Right lobe of liver (tissue), 6 donors: ENCODE results near the gene CLTA. TPM values are rescaled to one million over a fixed set of nuclear protein-coding genes. Genes with fewer than 3 reads are reported as not detected.
A peak's percentile ranks its signal among the peaks of the same experiment; 100 is the strongest.

Source experiments
- ATAC-seq, 4 donors: fragments of 200-7000 bp; cut with Tn5 transposase; one replicate each; pipeline ENCODE4 v1.9.1; 2020; ENCODE audit warnings: mild to moderate bottlenecking in 4 of 4, moderate library complexity in 4 of 4
- DNase-seq, 3 donors: peaks; one replicate each; pipeline ENCODE4 v3.0.0-alpha.2; 2020
- H3K27ac ChIP-seq, 3 donors: fragments of 200-600 bp; one replicate each; pipeline ENCODE4 v1.8.0; 2022
- H3K27me3 ChIP-seq, 2 donors: fragments of 200-600 bp; one replicate each; pipeline ENCODE4 v1.8.0; 2022
- H3K36me3 ChIP-seq, 4 donors: fragments of 200-600 bp; sonication (generic) in 1 of 4; one replicate each; pipeline versions ENCODE4 v1.5.1 to v1.8.0; 2017 to 2022; ENCODE audit warnings: control low read depth in 1 of 4
- H3K4me1 ChIP-seq, 4 donors: fragments of 200-600 bp; sonication (generic) in 1 of 4; one replicate each; pipeline versions ENCODE4 v1.5.1 to v1.8.0; 2017 to 2022; ENCODE audit warnings: control low read depth in 1 of 4
- H3K4me3 ChIP-seq, 3 donors: fragments of 200-600 bp; one replicate each; pipeline ENCODE4 v1.8.0; 2022
- H3K9me3 ChIP-seq, 4 donors: fragments of 200-600 bp; sonication (generic) in 1 of 4; one replicate each; pipeline versions ENCODE4 v1.5.1 to v1.8.0; 2017 to 2022; ENCODE audit warnings: control low read depth in 1 of 4
- CTCF ChIP-seq, 4 donors: fragments of 200-600 bp in 3 of 4; fragments of 450-650 bp in 1 of 4; IDR thresholded peaks; one replicate each; pipeline versions ENCODE4 v1.5.1 to v1.8.0; 2016 to 2022; ENCODE audit warnings: antibody characterized with exemption in 4 of 4, mild to moderate bottlenecking in 2 of 4
- POLR2A ChIP-seq: fragments of 450-650 bp; IDR thresholded peaks from one replicate; pipeline ENCODE4 v1.6.1; 2017; ENCODE audit warnings: antibody characterized with exemption, mild to moderate bottlenecking
- WGBS: methylation state at CpG from one replicate; pipeline ENCODE4 v1.1.6; 2018; ENCODE audit warnings: low coverage, low lambda C conversion rate; ENCODE audit not compliant: insufficient coverage; ENCODE audit errors: missing lambda C conversion rate; 5-methylcytosine and 5-hydroxymethylcytosine counted together
- intact Hi-C, 2 donors: fragments of 100-400 bp; cut with DNase I; formaldehyde crosslinking; loops; one replicate each; pipeline versions ENCODE4 v1.11.2 to v1.14.1; 2022
- total RNA-seq, 6 experiments: library from RNA; depleted of rRNA in 2 of 6; stranded (reverse); fragments of >200 nt in 2 of 6; fragmentation: NEBNext Ultra II Directional in 3 of 6; extraction: Animal tissue kit (Norgen Biotek cat#: 25700) in 3 of 6; gene quantifications; one replicate each; pipeline versions ENCODE4 v1.1.0 to v1.2.4, GENCODE V29; 2016 to 2023
- donor health status: DM: no; HTN: yes; CAD: no.
- donor health status: DM: no; HTN: no; CAD: no.
- donor health status: DM: no; HTN: no; CAD: no.
- donor health status: DM: no; HTN: yes; CAD: no.
- donor health status: DM: no; HTN: yes; CAD: no.

CLTA gene
- total RNA-seq, 6 experiments from 2014 or later = 52.3 to 154 (median 72.7) TPM

- Histone ChIP-seq H3K36me3 (no peaks in the 10 kb centered on the region), H3K27ac (no peak overlapping the region), H3K9me3 (no peaks in the 10 kb centered on the region), H3K4me3 (no peak overlapping the region), H3K27me3 (no peaks in the 10 kb centered on the region), H3K4me1 (no peaks in the 10 kb centered on the region)
- intact Hi-C loops = no loop called here
- DNase-seq (no peak), ATAC-seq (no peak)
- TF ChIP-seq POLR2A = no peak
- no peak for TF ChIP-seq CTCF (IDR thresholded peaks at IDR 0.05)
- 48% methylated on average over 3 of the region's 3 CpGs for WGBS
Measured at GRCh38 chr9:36164989-36165388, 25.7 kb upstream of the CLTA start.

GRCh38 chr9:36165826-36166167 lies 24.9 kb upstream of the CLTA start:
- Histone ChIP-seq H3K36me3 (no peaks in the 10 kb centered on the region), H3K4me1 (no peaks in the 10 kb centered on the region), H3K27ac (no peak overlapping the region), H3K9me3 (no peaks in the 10 kb centered on the region), H3K27me3 (no peaks in the 10 kb centered on the region), H3K4me3 (peak overlapping the region in 2 of 3 donors; percentile 19 to 35)
- 78% methylated on average over 8 of the region's 12 CpGs for WGBS
- TF ChIP-seq CTCF (IDR thresholded peaks at IDR 0.05) = no peak
- ATAC-seq (no peak), DNase-seq (no peak)
- intact Hi-C loops = no loop called here

GRCh38 chr9:36166168-36166927 lies 24.4 kb upstream of the CLTA start:
- intact Hi-C loops = no loop called here
- Histone ChIP-seq H3K4me1 (no peaks in the 10 kb centered on the region), H3K36me3 (no peaks in the 10 kb centered on the region), H3K27me3 (no peaks in the 10 kb centered on the region), H3K4me3 (peak overlapping the region; percentile 19 to 35 (median 31)), H3K9me3 (no peaks in the 10 kb centered on the region), H3K27ac (no peak overlapping the region)
- TF ChIP-seq POLR2A (no peak), CTCF (IDR thresholded peaks at IDR 0.05) (peak; percentile 93 to 98 (median 96))
- DNase-seq = peak; percentile 82 to 85 (median 82)
- WGBS = 8% methylated on average over 14 of the region's 58 CpGs
- ATAC-seq = peak; percentile 98 to 100 (median 99)

GRCh38 chr9:36169166-36169565 lies 21.6 kb upstream of the CLTA start, which contains the start of gene CCIN:
Gene CCIN, plus strand, starts transcription at chr9:36169388. Its CDS starts 115 bp downstream, at chr9:36169503.
- WGBS = 91% methylated on average over 6 of the region's 6 CpGs
- Histone ChIP-seq H3K36me3 (no peaks in the 10 kb centered on the region), H3K4me3 (no peak within 1 kb of the TSS), H3K4me1 (no peaks in the 10 kb centered on the region), H3K27ac (no peak within 1 kb of the TSS), H3K9me3 (no peaks in the 10 kb centered on the region), H3K27me3 (no peaks in the 10 kb centered on the region)
- intact Hi-C loops = no loop called here
- ATAC-seq (no peak), DNase-seq (no peak)
- TF ChIP-seq CTCF (IDR thresholded peaks at IDR 0.05) = no peak
- TF ChIP-seq POLR2A = no peak
